Astrocyte (in vitro differentiated cells and primary cell): ENCODE data around the gene KRT4.

Experiments
- EZH2 ChIP-seq: IDR thresholded peaks from 2 replicates; pipeline ENCODE4 v1.6.1; 2012; ENCODE audit warnings: mild to moderate bottlenecking, low read length, inconsistent platforms; ENCODE audit not compliant: insufficient read depth
- TF ChIP-seq, protein P1 (sequence below): IDR thresholded peaks from 2 replicates; pipeline ENCODE4 v1.5.1; 2011; ENCODE audit warnings: low read depth, mild to moderate bottlenecking, inconsistent platforms, low read length, moderate library complexity; ENCODE audit not compliant: insufficient read depth

DNA sequence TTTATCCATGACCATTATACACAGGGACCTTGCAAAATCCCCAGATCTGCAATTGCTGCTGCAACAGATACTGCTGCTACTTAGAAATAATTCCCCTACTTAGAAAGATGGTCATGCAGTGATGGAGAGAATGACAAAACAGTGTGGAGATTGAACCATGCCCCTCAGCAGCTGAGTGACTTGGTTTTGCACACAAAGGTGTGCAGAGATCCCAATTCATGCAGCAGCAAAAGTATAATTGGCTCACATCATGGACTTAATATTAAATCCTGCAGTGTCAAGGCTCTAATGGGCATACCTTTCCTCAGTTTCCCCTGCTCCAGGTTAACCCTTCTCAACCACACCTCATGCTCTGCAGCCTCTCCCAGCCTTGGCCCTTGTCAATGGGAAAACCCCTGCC lies 37.9 kb upstream of the KRT4 start:
- TF ChIP-seq, protein P1, sequence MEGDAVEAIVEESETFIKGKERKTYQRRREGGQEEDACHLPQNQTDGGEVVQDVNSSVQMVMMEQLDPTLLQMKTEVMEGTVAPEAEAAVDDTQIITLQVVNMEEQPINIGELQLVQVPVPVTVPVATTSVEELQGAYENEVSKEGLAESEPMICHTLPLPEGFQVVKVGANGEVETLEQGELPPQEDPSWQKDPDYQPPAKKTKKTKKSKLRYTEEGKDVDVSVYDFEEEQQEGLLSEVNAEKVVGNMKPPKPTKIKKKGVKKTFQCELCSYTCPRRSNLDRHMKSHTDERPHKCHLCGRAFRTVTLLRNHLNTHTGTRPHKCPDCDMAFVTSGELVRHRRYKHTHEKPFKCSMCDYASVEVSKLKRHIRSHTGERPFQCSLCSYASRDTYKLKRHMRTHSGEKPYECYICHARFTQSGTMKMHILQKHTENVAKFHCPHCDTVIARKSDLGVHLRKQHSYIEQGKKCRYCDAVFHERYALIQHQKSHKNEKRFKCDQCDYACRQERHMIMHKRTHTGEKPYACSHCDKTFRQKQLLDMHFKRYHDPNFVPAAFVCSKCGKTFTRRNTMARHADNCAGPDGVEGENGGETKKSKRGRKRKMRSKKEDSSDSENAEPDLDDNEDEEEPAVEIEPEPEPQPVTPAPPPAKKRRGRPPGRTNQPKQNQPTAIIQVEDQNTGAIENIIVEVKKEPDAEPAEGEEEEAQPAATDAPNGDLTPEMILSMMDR = no peak
- no peak for TF ChIP-seq EZH2
